Caco-2 (cell line): ENCODE results near the gene FNDC11. TPM values are rescaled to one million over a fixed set of nuclear protein-coding genes. Genes with fewer than 3 reads are reported as not detected.

Source experiments
- BruUV-seq: library from RNA; stranded (reverse); fragments of 400-500 nt; replicated peaks from 2 replicates; lab custom pipeline; 2021; lab: Mats Ljungman, UMichigan
- CTCF ChIA-PET: fragments of 300-600 bp; sonication (Branson Sonifier 250); formaldehyde crosslinking; loops from one replicate; lab custom pipeline; 2022; ENCODE audit warnings: antibody characterized with exemption; lab: Charles Lee
- POLR2A ChIA-PET: fragments of 300-600 bp; sonication (Branson Sonifier 250); formaldehyde crosslinking; loops from one replicate; lab custom pipeline; 2022; ENCODE audit warnings: antibody characterized with exemption; lab: Charles Lee
- DNase-seq, 2 experiments: peaks; one replicate each; pipeline versions ENCODE4 v3.0.0 to v3.0.0-alpha.2; 2020 to 2022
- H3K27me3 ChIP-seq: replicated peaks from 2 replicates; pipeline ENCODE4 v1.6.0; 2011; ENCODE audit warnings: low read length; ENCODE audit not compliant: control insufficient read depth, insufficient read depth
- H3K36me3 ChIP-seq: 2 replicates; pipeline ENCODE4 v1.5.1; 2011; ENCODE audit warnings: low read length; ENCODE audit not compliant: control insufficient read depth, insufficient read depth
- H3K4me1 ChIP-seq: fragments of 250-450 bp; sonication (Bioruptor Pico); 2 replicates; pipeline ENCODE4 v1.5.1; 2020; ENCODE audit warnings: mild to moderate bottlenecking
- H3K4me3 ChIP-seq: 2 replicates; pipeline ENCODE4 v1.5.1; 2011; ENCODE audit warnings: low read depth, mild to moderate bottlenecking, control low read depth, low read length
- H3K9me3 ChIP-seq: fragments of 250-450 bp; sonication (Bioruptor Pico); 2 replicates; pipeline ENCODE4 v1.5.1; 2020; ENCODE audit warnings: mild to moderate bottlenecking, moderate library complexity
- H3K27ac Mint-ChIP-seq: one replicate; pipeline ENCODE4 v1.8.0; 2022; ENCODE audit warnings: mixed read lengths; ENCODE audit not compliant: unreplicated experiment
- H3K27me3 Mint-ChIP-seq: one replicate; pipeline ENCODE4 v1.8.0; 2022; ENCODE audit warnings: mixed read lengths; ENCODE audit not compliant: insufficient read depth, unreplicated experiment
- H3K36me3 Mint-ChIP-seq: one replicate; pipeline ENCODE4 v1.8.0; 2022; ENCODE audit warnings: mild to moderate bottlenecking, mixed read lengths; ENCODE audit not compliant: insufficient read depth, unreplicated experiment
- H3K4me1 Mint-ChIP-seq: one replicate; pipeline ENCODE4 v1.8.0; 2022; ENCODE audit warnings: low read depth, mixed read lengths; ENCODE audit not compliant: unreplicated experiment
- H3K4me3 Mint-ChIP-seq: one replicate; pipeline ENCODE4 v1.8.0; 2022; ENCODE audit warnings: mild to moderate bottlenecking, moderate library complexity, mixed read lengths; ENCODE audit not compliant: unreplicated experiment
- H3K9me3 Mint-ChIP-seq: one replicate; pipeline ENCODE4 v1.8.0; 2022; ENCODE audit warnings: mixed read lengths; ENCODE audit not compliant: unreplicated experiment
- intact Hi-C: fragments of 100-400 bp; cut with micrococcal nuclease; formaldehyde crosslinking; loops from one replicate; pipeline ENCODE4 v1.10.0; 2022; ENCODE audit not compliant: unreplicated experiment
- total RNA-seq: library from RNA; stranded (reverse); gene quantifications from 2 replicates; pipeline ENCODE4 v1.2.3, GENCODE V29; 2022
- TF ChIP-seq, protein P1 (sequence below), 2 experiments: fragments of 200-600 bp in 1 of 2; IDR thresholded peaks; 1 replicate in 1 of 2; 2 replicates in 1 of 2; pipeline versions ENCODE4 v1.5.1 to v1.8.0; 2011 to 2022; ENCODE audit warnings: antibody characterized with exemption in 1 of 2, control low read depth in 1 of 2, inconsistent platforms in 1 of 2, low read depth in 1 of 2, low read length in 1 of 2, mild to moderate bottlenecking in 1 of 2, moderate library complexity in 1 of 2; ENCODE audit not compliant: insufficient read depth in 1 of 2, severe bottlenecking in 1 of 2, unreplicated experiment in 1 of 2

The FNDC11 gene
- total RNA-seq, 1 experiment from 2014 or later: not detected

DNA sequence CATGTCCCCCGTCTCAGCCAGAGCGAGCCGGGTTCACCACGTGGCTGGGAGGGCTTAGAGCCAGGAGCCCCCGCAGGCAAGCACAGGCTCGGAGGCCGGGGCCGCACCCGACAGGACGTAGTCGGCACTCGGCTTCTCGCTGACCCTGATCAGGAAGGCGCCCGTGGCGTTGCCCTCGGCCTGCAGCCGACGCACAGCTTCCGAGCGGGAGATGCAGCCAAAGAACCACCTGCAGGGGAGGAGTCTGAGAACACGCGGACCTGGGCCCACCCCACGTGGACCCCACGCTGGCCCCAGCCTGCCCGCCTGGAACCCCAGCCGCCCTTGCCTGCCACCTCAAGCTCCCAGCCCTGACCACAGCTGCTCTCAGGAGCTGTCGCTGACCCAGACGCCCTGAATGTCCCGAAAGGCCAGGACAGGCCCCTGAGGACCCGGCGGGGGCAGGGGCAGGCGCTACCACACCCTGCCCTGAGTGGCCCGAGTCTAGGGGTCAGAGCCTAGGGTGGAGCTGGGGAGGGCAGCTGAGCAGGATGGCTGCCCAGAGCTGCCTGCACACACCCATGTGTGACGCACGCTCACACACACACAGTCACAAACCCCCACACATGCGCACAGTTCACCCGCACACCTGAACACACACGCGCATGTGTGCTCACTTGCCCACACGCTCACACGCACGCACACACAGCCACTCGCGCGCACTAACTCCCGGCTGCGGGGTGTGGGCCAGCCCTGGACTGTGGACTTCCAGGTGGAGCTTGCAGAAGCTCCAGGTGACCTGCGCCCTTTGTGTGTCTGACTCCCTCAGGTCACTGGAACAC lies 18.9 kb upstream of the FNDC11 start:
- peak; percentile 72 to 88 for DNase-seq
- no peak overlapping the region for H3K4me3 ChIP-seq
- peaks cover 39% of the 10 kb centered on the region for H3K4me1 ChIP-seq
- no peaks in the 10 kb centered on the region for H3K27me3 ChIP-seq
- ChIA-PET CTCF (interaction anchor here (1.0 to 1.7 kb wide), 4 partner anchors 14 to 439 kb away, joined by 3 to 14 read pairs (median 4); partner anchors contain the start of genes PPDPF and RTEL1), POLR2A (interaction anchor here (0.6 to 2.2 kb wide), 3 partner anchors 14 to 69 kb away, joined by 4 to 11 read pairs (median 5); partner anchors contain the start of genes HELZ2 and PPDPF)
- TF ChIP-seq, protein P1, sequence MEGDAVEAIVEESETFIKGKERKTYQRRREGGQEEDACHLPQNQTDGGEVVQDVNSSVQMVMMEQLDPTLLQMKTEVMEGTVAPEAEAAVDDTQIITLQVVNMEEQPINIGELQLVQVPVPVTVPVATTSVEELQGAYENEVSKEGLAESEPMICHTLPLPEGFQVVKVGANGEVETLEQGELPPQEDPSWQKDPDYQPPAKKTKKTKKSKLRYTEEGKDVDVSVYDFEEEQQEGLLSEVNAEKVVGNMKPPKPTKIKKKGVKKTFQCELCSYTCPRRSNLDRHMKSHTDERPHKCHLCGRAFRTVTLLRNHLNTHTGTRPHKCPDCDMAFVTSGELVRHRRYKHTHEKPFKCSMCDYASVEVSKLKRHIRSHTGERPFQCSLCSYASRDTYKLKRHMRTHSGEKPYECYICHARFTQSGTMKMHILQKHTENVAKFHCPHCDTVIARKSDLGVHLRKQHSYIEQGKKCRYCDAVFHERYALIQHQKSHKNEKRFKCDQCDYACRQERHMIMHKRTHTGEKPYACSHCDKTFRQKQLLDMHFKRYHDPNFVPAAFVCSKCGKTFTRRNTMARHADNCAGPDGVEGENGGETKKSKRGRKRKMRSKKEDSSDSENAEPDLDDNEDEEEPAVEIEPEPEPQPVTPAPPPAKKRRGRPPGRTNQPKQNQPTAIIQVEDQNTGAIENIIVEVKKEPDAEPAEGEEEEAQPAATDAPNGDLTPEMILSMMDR (IDR thresholded peaks at IDR 0.05; ENCODE audit: insufficient read depth in 1 of 2, low read depth in 1 of 2, low read length in 1 of 2, severe bottlenecking in 1 of 2, unreplicated experiment in 1 of 2): no peak
- H3K36me3 ChIP-seq: no peaks in the 10 kb centered on the region
- H3K9me3 ChIP-seq: no peaks in the 10 kb centered on the region
- H3K27ac Mint-ChIP-seq: peak overlapping the region; percentile 50
- peaks cover 13% of the 10 kb centered on the region for H3K36me3 Mint-ChIP-seq
- no TSS peak for BruUV-seq
- intact Hi-C loops: loop anchor here (5.0 kb wide), 4 partner anchors 37 to 422 kb away; partner anchors contain the start of genes HELZ2 and UCKL1
- no peaks in the 10 kb centered on the region for H3K4me1 Mint-ChIP-seq
- H3K4me3 Mint-ChIP-seq: no peak overlapping the region
- H3K9me3 Mint-ChIP-seq: no peaks in the 10 kb centered on the region
- no peaks in the 10 kb centered on the region for H3K27me3 Mint-ChIP-seq

DNA sequence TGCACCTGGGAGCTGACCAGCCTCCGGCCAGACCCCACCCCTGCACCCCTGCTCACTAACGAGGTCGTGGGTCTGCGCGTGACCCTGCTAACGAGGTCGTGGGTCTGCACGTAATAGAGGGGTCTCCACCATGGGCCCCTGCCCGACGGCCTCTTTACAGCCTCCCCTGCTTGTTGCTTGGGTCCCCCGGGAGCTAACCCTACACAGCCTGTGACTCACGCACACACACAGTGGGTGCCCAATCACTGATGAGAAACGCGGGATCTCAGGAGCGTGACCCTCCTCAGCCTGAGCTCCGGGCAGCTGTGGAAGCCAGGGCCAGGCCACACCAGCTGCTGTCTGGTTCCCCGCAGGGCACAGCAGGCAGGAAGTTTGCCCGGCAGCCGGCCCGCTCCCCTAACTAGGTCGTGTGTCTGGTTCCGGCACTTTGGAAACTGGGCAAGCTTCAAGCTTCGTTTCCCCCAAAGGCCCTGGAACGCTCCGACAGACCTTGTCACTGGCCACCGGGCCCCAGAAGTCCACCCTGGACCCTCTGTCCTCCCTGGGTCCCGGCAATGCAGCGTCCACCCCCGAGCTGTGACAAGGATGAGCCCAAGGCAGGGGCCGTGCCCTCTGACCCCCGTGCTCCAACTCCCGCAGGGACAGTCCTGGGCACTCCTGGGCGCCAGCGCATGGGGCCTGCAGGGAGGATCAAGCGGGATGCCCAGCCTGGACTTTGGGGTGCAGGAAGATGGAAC lies 17.6 kb upstream of the FNDC11 start:
- H3K4me3 ChIP-seq: no peak overlapping the region
- DNase-seq: no peak
- TF ChIP-seq, protein P1 (IDR thresholded peaks at IDR 0.05; ENCODE audit: insufficient read depth in 1 of 2, low read depth in 1 of 2, low read length in 1 of 2, severe bottlenecking in 1 of 2, unreplicated experiment in 1 of 2): no peak
- no peaks in the 10 kb centered on the region for H3K36me3 ChIP-seq
- Mint-ChIP-seq H3K9me3 (no peaks in the 10 kb centered on the region), H3K36me3 (peaks cover 5% of the 10 kb centered on the region), H3K27ac (peak overlapping the region; percentile 21), H3K27me3 (no peaks in the 10 kb centered on the region), H3K4me1 (no peaks in the 10 kb centered on the region), H3K4me3 (no peak overlapping the region)
- intact Hi-C loops: loop anchor here (5.0 kb wide), 4 partner anchors 36 to 421 kb away; partner anchors contain the start of genes HELZ2 and UCKL1
- H3K9me3 ChIP-seq: no peaks in the 10 kb centered on the region
- ChIA-PET POLR2A (interaction anchor here (0.6 to 2.2 kb wide), 2 partner anchors 8 to 16 kb away, joined by 3 to 11 read pairs; partner anchors contain the start of gene PPDPF), CTCF (interaction anchor here (0.6 to 2.6 kb wide), 7 partner anchors 10 to 503 kb away, joined by 3 to 62 read pairs (median 4); no protein-coding TSS in a partner anchor)
- no peaks in the 10 kb centered on the region for H3K27me3 ChIP-seq
- no TSS peak for BruUV-seq
- peaks cover 28% of the 10 kb centered on the region for H3K4me1 ChIP-seq
